SK-MEL-5 (cell line): ENCODE results near the gene C4orf36. TPM values are rescaled to one million over a fixed set of nuclear protein-coding genes. Genes with fewer than 3 reads are reported as not detected.
A peak's percentile ranks its signal among the peaks of the same experiment; 100 is the strongest.

ENCODE experiments used
- DNase-seq: peaks from one replicate; pipeline ENCODE4 v3.0.0-alpha.2; 2016; ENCODE audit warnings: low read depth, low spot score
- in situ Hi-C: cut with HindIII; loops from 2 replicates; pipeline ENCODE4 v1.10.0; 2016; ENCODE audit warnings: low sequenced_read_pairs, high pct_unique_total_duplicates, low pct_unique_long_range_greater_than_20kb
- polyA plus RNA-seq, 2 experiments: library from polyadenylated mRNA; depleted of rRNA; stranded (reverse); fragments of >200 nt; gene quantifications; 2 replicates each; pipeline ENCODE4 v1.2.3, GENCODE V29; 2015
- total RNA-seq: library from RNA; depleted of rRNA; stranded (reverse); fragments of >200 nt; shearing (Covaris generic); gene quantifications from 2 replicates; pipeline ENCODE4 v1.2.3, GENCODE V29; 2014; rRNA removed

The C4orf36 gene
- 1.2 TPM in 2 replicates for total RNA-seq
- 1.8 and 2.0 TPM in 2 replicates for polyA plus RNA-seq (2015; cell fraction: cytosol; rRNA removed)
- 0.59 TPM in 1 of 2 replicates, not detected in the other for polyA plus RNA-seq (2015; cell fraction: nucleus; rRNA removed)

- peak; percentile 60 for DNase-seq
- in situ Hi-C loops, result no loop called here
Measured at GRCh38 chr4:86891762-86892635, at the start of gene C4orf36. Gene C4orf36 (minus strand): TSS chr4:86892422. CDS start chr4:86891520, 902 bp downstream.

- DNase-seq, result no peak
- in situ Hi-C loops, result no loop called here
Measured at GRCh38 chr4:86940920-86941460, 48.8 kb upstream of the C4orf36 start.

- DNase-seq, result no peak
- in situ Hi-C loops, result no loop called here
Measured at GRCh38 chr4:86939729-86940575, 47.7 kb upstream of the C4orf36 start.

GRCh38 chr4:86938771-86939520, 46.7 kb upstream of the C4orf36 start:
- in situ Hi-C loops, result no loop called here
- DNase-seq, result no peak

GRCh38 chr4:86935853-86936733, 43.9 kb upstream of the C4orf36 start:
- peak; percentile 54 for DNase-seq
- in situ Hi-C loops, result no loop called here

- in situ Hi-C loops, result no loop called here
- DNase-seq, result no peak
Measured at GRCh38 chr4:86935566-86935852, 43.3 kb upstream of the C4orf36 start.

- in situ Hi-C loops, result no loop called here
- DNase-seq, result peak; percentile 88
Measured at GRCh38 chr4:86934771-86935565, 42.7 kb upstream of the C4orf36 start, which contains the start of gene AFF1. Gene AFF1 (plus strand): TSS chr4:86935011. CDS start chr4:86948534, 13,523 bp downstream.

- in situ Hi-C loops, result no loop called here
- DNase-seq, result peak; percentile 18
Measured at GRCh38 chr4:86934147-86934770, 42.0 kb upstream of the C4orf36 start.

- DNase-seq, result no peak
- in situ Hi-C loops, result no loop called here
Measured at GRCh38 chr4:86928400-86929255, 36.4 kb upstream of the C4orf36 start.

GRCh38 chr4:86927843-86928395, 35.7 kb upstream of the C4orf36 start:
- DNase-seq, result no peak
- in situ Hi-C loops, result no loop called here

- no peak for DNase-seq
- in situ Hi-C loops, result no loop called here
Measured at GRCh38 chr4:86926435-86927086, 34.3 kb upstream of the C4orf36 start.

- no peak for DNase-seq
- in situ Hi-C loops, result loop anchor here (25.0 kb wide), 1 partner anchor 187 kb away; no protein-coding TSS in a partner anchor
Measured at GRCh38 chr4:86924811-86925210, 32.6 kb upstream of the C4orf36 start.

GRCh38 chr4:86921608-86922252, 29.5 kb upstream of the C4orf36 start:
- in situ Hi-C loops, result loop anchor here (25.0 kb wide), 1 partner anchor 191 kb away; no protein-coding TSS in a partner anchor

More at GRCh38 chr4:86921608-86922252, 29.5 kb upstream of the C4orf36 start:
- DNase-seq, result no peak
